Endometrium (tissue), 2 donors: ENCODE results near the gene NES.
A peak's percentile ranks its signal among the peaks of the same experiment; 100 is the strongest.

Experiments
- FAIRE-seq: peaks from 2 replicates; lab custom pipeline; 2012; peaks lifted over from hg19 to GRCh38; lab: Jason Lieb, UNC
- donor health status: control.
- donor health status: control.

NES gene

DNA sequence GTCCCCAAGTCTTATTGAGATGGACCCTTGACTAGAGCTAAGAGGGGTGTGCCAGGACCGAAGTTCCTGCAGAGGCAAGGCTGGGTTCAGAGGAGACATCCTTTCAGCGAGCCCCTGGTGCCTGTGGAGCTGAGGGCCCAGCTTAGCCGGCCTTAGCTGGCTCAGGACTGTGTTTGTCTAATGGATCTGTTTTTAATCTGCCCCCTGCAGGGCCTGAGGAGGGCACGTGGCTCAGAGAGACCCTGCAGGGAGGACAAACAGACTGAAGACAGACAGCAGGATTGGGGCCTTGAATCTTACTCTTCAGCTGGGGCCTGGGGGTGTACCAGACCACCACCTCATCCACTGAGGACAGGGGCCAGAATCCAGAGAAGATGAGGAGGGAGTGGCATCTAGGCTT is 26.5 kb upstream of the NES start:
- no peak for FAIRE-seq

DNA sequence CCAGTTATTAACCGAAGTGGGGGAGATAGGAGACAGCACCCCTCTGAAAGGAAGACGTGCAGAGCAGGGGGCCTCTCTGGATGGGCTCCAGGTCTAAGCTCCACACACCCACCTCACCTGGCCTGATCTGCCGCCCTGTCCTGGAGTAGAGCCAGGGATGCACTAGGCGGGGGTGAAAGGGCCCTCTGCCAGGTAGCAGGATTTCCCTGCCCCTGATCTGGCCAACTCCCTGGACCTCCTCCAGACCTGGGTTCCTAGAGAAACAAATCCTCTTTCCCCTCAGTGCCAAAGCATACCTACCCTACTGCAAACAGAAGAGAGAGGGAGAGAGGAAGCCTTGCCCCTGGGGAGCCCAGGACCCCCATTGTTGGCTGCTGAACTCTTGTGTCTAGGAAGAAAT is 26.1 kb upstream of the NES start:
- FAIRE-seq = no peak

GRCh38 chr1:156700736-156701531 is 23.7 kb upstream of the NES start:
- FAIRE-seq = no peak

- FAIRE-seq = no peak
Observed at GRCh38 chr1:156698995-156699394, 21.8 kb upstream of the NES start.

- no peak for FAIRE-seq
Observed at GRCh38 chr1:156697481-156697880, 20.3 kb upstream of the NES start.

- FAIRE-seq = no peak
Observed at GRCh38 chr1:156696755-156697154, 19.5 kb upstream of the NES start.

DNA sequence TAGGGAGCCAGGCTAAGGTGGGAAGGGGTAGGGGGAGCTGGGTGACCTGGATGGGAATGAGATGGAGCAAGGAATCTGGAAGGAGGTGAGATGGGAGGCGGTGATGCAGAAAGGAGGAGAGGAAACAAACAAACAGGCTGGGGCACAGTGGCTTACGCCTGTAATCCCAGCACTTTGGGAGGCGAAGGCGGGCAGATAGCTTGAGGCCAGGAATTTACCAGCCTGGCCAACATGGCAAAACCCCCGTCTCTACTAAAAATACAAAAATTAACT is 17.4 kb upstream of the NES start:
- FAIRE-seq = no peak

DNA sequence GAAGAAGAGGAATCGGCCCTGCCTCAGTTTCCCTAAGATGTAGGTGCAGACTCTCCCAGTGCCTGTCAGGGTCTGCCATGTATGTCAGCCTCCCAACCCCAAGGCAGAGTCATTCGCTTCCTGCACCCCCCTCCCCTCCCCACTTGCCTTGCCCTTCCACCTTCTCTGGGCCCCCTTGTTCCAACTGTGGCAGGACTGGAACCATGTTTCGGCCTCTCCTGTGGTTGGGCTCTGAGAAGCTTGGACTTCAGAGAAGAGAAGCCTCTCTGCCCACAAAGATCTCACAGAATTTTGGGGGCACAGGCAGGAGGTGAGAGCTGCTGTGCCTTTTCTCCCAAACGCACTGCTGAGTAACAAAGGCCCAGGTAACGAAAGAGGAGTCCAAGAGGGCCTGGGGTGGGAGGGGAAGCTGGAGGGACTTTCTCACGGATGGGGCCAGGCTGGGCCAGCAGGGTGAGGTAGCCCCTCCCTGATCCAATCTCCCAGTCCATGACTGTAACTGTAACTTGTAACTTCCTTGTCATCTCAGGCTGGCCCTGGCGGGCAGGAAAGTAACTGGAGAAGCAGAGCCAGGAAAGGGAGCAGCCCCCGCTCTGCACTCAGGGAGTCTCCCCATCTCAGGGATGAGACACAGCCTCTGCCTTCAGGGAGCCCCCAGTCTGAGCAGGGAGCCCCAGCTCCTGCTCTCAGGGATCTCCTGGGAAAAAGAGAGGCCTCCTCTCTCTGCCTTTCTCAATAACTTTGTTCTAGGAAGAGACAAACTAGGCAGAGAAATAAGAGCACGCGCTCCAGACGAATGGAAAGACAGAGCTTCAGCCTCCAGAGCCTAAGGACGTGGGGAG is 16.9 kb upstream of the NES start:
- no peak for FAIRE-seq

- FAIRE-seq = no peak
Observed at GRCh38 chr1:156692925-156693847, 16.0 kb upstream of the NES start.

GRCh38 chr1:156692441-156692924 is 15.3 kb upstream of the NES start:
- no peak for FAIRE-seq

DNA sequence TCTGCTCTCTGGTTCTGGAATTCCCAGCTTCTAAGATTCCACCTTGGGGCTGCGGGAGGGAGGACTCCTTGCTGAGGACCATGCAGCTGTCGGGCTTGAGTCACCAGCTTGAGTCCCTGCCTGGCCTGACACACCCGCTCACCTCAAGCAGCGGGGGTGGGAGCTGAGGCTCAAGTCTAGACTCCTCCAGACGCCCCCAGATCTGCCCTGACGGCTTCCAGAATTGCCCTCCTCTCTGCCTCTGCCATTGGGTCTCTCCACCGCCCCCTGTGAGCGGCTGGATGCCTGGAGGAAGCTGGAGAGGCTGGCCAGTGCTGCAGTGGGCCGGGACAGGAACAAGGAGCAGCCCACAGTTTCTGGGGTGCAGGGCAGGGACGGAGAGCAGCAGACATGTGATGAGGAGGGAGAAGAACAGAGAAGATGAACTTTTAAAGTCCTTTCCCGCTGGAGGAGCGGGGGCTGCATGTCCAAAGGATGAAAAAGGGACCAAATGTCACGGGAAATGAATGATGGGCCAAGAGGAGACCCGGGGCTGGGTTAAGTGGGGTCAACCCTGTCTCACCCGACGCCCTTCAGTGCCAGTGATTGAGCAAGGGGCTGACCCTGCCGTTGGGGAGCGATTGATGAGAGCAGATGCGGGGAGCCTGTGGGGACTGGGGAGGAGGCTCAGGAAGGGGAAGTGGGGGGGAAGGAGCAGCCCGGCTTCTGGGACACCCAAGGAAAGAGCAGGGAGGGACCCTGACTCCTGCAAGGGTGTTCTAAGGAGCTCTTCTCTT is 14.6 kb upstream of the NES start:
- FAIRE-seq = no peak

- no peak for FAIRE-seq
Observed at GRCh38 chr1:156691191-156691590, 14.0 kb upstream of the NES start.

DNA sequence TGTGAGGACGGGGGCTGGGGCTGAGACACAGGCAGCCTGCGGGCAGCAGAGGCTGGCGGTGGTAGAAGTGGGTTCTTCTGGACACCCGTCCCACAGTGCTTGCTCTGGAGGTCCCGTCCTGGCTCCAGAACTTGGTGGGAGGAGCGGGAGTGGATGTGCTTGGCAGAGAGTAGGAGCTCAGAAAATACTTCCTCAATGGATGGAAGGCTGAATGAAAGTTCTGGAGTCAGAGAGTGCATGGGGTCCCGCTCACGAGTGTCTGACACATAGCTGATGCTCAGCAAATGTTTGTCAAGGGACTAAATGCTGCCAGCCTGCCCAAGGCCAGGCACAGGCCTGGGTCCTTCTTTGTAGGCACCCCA is 13.4 kb upstream of the NES start:
- no peak for FAIRE-seq

DNA sequence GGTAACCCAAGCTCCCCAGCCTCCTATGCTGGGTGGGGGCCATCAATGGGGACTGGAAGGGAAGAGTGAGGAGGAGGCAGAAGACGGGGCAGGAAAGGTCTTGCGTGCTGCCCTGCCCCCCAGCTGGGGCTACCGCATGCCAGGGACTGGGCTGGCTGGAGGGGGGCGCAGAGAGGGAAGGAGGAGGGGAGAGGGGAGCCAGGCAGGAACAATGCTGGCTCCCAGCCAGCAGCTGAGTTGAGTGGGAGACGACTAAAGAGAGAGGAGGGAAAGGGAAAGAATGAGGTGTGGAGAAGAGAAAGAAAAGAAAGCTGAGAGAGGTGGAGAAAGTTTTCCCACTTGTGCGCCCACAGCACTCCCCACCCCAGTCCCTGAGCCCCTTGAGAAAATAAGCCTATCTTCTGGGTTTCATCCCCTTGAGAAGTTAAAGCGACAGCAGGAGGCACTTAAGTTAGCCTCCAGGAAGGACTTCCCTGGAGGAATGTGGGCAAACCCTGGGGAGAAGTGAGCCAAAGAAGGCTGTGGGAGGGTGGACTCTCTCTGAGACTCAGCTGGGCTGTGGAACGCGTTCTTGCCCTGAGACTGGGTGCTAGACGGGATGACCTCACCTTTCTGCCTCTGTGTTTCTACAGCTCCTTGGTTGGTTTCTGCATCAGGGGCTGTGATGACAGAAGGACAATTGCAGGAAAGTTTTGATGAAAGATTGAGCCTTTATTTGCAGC is 12.9 kb upstream of the NES start:
- FAIRE-seq = no peak

DNA sequence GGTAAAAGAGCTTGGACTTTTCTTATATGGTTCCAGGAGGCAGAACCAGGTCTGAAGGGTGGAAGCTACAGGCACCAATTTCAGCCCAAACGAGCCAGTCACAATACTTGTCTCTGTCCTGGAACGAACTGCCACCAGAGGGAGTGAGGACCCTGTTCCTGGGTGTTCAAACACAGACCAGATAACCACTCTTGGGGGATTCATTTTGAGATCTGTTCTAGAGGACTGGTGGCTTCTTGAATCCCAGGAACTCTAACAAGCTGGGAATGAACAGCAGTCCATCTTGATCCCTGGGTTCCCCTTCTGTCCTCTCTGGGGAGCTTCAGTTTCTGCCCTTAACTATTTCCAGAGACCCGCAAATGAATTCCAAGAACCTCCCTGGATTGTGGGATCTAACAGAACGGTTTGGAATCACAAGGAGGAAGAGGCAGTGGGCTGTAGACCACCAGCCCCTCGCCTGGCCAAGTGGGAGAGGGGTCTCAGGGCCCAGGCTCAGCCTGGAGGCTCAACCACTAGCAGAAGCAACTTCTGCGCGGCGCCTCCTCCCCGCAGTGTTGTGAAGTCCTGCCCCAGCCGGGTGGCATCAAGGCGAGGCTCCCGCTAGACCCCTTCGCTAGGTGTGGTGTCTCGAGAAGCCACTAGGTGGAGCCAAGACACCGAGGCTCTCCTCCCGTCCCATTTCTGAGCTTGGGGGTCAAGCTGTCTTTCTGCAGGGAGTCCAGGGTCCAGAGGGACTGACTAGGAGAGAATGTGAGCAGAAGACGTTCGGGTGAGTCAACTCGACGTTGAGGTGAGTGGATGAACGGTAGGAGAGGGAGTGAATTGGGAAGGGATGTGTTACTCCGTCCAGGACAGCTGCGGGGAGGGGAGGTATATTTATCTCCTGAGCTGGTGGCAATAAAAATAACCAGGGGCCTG is 12.1 kb upstream of the NES start:
- FAIRE-seq = peak; percentile 15

DNA sequence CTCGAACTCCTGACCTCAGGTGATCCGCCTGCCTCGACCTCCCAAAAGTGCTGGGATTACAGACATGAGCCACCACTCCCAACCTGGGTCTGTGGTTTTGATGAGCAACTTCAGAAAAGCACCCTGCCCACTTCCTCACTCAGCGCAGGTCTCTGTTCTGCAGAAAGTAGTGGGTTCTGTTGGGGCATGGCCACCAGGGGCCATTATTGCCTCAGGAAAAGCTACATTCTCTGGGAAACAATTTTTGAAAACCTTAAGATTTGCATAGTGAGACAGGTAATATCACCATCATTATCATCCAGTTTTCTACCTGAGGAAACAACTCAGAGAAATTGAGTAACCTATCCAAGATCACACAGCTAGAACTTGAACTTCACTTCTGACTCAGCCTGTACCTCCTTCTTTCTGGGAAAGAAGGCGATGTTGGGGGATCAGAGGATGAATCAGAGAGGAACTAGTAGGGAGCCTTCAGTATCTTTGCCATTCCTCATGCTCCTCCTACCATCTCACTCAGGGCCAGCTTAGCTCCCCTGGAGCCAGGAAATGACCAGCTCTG is 7.1 kb upstream of the NES start:
- FAIRE-seq = no peak

DNA sequence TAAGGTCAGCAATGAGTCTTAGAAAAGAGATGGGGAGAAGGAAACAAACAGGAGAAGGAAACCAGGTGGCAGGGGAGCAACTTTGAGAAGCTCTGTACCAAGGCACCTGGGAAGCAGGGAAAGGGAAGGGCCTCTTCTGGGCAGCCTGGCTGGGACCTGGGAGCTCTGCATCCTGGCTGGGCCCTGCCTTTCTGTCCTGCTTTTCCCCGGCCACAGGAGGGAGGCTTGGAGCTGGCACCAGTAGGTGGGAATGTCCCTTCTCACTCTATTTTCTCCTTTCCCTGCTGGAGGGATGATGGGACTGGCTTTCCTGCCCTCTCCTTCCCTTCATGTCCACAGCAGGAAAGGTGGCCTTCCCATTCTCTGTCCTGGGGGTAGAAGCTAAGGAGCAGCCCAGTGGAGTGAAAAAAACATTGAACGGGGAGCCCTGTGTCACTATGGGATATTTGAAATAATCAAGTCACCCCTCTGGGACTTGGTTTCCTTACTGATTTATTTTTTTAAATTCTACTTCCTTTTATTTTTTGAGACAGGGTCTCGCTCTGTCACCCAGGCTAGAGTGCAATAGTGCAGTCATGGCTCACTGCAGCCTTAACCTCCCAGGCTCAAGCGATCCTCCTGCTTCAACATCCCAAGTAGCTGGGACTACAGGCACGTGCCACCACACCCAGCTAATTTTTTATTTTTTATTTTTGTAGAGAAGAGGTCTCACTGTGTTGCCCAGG is 5.1 kb upstream of the NES start:
- FAIRE-seq = no peak

- FAIRE-seq = no peak
Observed at GRCh38 chr1:156681196-156681960, 4.2 kb upstream of the NES start.
